GM21367 (cell line): ENCODE measurements around the gene BICC1.

ENCODE experiments used
- ATAC-seq: cut with Tn5 transposase; IDR thresholded peaks from one replicate; pipeline ENCODE4 v1.9.1; 2021; ENCODE audit not compliant: unreplicated experiment

BICC1 gene, protein sequence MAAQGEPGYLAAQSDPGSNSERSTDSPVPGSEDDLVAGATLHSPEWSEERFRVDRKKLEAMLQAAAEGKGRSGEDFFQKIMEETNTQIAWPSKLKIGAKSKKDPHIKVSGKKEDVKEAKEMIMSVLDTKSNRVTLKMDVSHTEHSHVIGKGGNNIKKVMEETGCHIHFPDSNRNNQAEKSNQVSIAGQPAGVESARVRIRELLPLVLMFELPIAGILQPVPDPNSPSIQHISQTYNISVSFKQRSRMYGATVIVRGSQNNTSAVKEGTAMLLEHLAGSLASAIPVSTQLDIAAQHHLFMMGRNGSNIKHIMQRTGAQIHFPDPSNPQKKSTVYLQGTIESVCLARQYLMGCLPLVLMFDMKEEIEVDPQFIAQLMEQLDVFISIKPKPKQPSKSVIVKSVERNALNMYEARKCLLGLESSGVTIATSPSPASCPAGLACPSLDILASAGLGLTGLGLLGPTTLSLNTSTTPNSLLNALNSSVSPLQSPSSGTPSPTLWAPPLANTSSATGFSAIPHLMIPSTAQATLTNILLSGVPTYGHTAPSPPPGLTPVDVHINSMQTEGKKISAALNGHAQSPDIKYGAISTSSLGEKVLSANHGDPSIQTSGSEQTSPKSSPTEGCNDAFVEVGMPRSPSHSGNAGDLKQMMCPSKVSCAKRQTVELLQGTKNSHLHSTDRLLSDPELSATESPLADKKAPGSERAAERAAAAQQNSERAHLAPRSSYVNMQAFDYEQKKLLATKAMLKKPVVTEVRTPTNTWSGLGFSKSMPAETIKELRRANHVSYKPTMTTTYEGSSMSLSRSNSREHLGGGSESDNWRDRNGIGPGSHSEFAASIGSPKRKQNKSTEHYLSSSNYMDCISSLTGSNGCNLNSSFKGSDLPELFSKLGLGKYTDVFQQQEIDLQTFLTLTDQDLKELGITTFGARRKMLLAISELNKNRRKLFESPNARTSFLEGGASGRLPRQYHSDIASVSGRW

GRCh38 chr10:58512491-58513187 lies at the start of gene BICC1:
BICC1 (plus strand) TSS chr10:58512872; CDS start chr10:58513144, 272 bp downstream.
- no peak for ATAC-seq

- ATAC-seq: no peak
Observed at GRCh38 chr10:58464956-58465355, 47.7 kb upstream of the BICC1 start.

DNA sequence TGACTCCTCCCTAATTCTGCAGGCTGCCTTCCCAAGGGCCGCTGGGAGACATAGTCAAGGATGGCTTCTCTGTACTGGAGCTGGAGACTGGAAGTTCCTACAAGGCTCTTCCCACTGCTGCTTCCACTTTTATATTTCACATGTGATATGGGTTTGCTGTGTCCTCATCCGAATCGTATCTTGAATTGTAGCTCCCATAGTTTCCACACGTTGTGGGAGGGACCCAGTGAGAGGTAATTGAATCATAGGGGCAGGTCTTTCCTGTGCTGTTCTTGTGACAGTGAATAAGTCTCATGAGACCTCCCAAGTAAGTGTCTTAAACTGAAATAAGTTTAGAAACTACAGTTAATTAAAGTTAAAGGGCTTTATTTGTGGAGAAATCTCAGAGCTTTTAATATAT lies 47.0 kb upstream of the BICC1 start:
- no peak for ATAC-seq

DNA sequence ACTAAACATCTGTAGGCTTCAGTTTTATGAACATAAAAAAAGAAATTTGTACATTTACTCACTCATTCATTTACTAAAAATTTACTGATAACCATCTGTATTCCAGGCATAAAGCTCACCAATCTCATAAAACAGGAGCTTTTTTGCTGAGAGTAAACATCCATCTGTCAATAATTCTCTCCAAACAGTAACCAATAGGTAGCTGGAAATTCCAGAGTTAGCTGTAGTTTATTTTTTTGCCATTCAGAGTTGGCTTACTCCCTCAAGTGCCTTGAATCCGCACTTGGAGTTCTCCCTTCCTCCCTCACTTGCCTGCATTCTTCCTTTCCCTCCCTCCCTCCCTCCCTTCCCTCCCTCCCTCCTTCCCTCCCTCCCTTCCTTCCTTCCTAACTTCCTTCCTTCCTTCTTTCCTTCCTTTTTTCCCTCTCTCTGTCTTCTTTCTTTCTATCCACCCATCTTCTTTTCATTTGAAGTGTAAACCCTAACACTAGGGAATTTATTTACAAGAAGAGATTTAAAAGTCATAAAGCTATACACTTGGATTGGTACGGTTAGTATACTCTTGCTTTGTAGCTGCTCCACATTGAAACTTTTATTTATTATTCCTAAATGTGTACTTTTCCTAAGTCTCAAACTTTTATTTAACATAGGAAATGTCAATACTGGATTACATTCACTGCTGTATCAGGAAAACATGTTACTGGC lies 44.6 kb upstream of the BICC1 start:
- ATAC-seq: no peak

GRCh38 chr10:58473976-58474375 lies 38.7 kb upstream of the BICC1 start:
- no peak for ATAC-seq

GRCh38 chr10:58475322-58476277 lies 37.1 kb upstream of the BICC1 start:
- no peak for ATAC-seq

DNA sequence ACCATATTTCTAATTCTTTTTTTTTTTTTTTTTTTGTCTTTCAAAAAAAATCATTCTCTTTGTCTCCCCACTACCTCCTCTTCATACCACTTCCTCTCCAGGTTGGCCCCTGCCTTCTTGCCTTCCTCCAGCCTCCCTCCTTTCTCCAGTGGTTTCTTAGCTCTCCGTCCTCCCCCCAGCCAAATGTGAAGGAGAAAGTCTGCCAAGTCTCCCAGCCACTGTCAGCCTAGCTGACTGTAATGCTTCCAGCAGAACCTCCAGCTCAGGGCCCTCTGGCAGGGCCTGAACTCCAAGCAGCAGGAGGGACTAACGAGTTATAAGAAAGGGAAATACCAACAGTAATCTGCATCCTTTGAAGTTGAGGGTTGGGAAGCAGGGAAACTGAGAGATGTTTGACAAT lies 35.5 kb upstream of the BICC1 start:
- ATAC-seq: no peak

- ATAC-seq: no peak
Observed at GRCh38 chr10:58477902-58478301, 34.8 kb upstream of the BICC1 start.

DNA sequence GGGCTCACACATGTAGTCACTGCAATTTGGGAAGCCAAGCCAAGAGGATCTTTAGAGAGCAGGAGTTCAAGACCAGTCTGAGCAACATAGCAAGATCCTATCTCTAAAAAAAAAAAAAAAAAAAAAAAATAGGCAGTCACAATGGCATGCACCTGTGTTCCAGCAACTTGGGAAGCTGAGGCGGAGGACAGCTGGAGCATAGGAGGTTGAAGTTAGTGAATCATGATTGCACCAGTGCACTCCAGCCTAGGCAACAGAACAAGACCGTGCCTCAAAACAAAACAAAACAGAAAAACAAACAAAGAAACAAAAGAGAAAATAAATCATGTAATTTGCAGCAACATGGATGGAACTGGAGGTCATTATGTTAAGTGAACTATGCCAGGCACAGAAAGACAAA lies 33.6 kb upstream of the BICC1 start:
- ATAC-seq: no peak

DNA sequence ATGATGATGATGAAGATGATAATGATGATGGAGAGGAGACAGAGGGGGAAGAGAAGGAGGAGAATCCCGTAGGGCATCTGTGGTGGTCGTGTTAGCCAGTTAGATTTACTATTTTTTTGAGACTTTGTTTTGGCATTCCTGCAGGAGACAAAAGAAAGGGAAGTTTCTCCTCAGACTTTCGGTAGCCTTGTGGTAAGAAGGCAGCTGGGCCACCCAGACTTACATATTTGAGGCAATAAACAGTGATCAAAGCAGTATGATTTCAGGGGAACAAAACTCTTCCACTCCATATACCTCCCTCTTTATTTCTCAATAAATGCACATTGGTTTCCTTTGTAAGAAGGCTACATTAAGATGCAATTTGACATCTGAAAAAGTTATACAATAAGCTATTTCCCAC lies 32.4 kb upstream of the BICC1 start:
- no peak for ATAC-seq

- no peak for ATAC-seq
Observed at GRCh38 chr10:58481569-58482109, 31.0 kb upstream of the BICC1 start.

DNA sequence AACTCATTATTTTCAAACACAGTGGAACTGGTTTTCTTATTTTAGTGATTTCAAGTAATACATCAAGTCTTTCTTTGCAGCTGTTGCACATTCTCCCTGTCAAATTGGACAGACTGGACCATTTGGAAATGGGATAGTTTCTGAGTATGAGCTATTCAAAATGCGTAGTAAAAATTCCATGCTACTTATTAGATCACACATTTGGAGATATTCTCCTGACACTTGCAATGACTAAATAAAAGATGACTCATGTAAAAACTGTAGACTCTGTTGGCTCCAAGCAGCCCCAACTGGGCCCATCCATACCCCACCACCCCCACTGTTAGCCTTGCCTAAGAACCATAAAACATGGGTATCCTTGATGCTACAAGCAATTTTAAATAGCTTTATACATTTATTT lies 25.9 kb upstream of the BICC1 start:
- ATAC-seq: no peak

GRCh38 chr10:58488921-58489320 lies 23.8 kb upstream of the BICC1 start:
- no peak for ATAC-seq

DNA sequence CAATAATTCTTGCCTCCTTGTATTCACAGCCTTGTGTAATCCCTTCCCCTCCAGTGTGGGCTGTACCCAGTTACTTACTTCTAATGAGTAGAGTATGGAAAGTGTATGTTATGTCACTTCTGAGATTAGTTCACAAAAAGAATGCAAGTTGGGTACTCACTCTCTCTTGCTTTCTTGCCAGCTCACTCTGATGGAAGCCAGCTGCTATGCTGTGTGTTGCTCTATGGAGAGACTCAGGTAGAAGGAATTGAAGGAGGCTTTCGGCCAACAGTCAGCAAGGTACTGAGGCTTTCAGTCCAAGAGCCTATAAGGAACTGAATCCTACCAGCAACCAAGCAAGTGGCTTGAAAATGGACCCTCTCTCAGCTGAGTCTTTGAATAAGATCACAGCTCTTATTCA lies 9.7 kb upstream of the BICC1 start:
- no peak for ATAC-seq

- no peak for ATAC-seq
Observed at GRCh38 chr10:58508316-58508715, 4.4 kb upstream of the BICC1 start.

- ATAC-seq: no peak
Observed at GRCh38 chr10:58511765-58512490, 744 bp upstream of the BICC1 start.

GRCh38 chr10:58513188-58514110 lies 777 bp downstream of the BICC1 start:
- no peak for ATAC-seq
